ENCODE measurements around the gene GFOD2.

- TF ChIP-seq GATA2 (IDR thresholded peaks at IDR 0.05; ENCODE audit: low read depth, low read length) (no peak), GATA3 (IDR thresholded peaks at IDR 0.05; ENCODE audit: low read depth, low read length) (no peak)
Observed at GRCh38 chr16:67664258-67664657, 54.9 kb downstream of the GFOD2 start.
